Measurements from ENCODE around the gene ANXA6. TPM values are rescaled to one million over a fixed set of nuclear protein-coding genes. Genes with fewer than 3 reads are reported as not detected.

The ANXA6 gene
- total and polyA plus RNA-seq, 2 donors from 2014 or later, result 107 to 183 TPM

DNA sequence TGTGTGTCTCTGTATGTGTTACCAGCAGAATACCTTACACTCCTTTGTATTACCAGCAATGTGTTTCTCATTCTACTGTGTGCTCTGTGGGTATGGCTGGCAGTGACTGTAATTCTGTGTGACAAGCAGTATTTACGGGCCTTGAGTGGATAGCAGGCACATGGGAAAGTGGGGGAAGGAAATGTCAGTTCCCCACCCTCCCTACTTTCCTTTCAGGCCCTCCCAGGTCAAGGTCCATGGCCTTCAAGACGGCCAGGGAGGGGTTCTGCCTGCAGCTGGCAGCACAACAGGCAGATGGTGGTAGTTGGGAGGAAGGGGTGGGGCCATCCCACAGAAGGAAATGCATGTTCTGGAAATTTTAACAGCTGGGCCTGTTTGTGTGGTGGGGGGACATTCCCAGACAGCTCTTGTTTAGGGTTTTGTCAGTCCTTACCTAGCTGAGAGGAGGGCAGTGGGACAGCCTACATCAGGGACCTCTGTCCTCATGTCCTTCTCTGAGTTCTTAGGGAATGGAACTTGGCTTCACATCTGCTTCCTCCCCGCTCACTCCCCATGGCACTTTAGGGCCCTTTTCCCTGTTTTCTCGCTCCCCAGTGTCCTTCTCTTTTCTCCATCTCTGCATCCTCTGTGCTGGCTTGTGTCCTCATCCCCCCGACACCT, 62.1 kb downstream of the ANXA6 start:
- Histone ChIP-seq H3K4me3 (ENCODE audit: low read length in 3 of 3) (no peak overlapping the region), H3K4me1 (ENCODE audit: control insufficient read depth in 2 of 3, insufficient read depth in 2 of 3, low read depth in 1 of 3, low read length in 3 of 3) (peaks cover 8 to 46% (median 34%) of the 10 kb centered on the region in 3 donors), H3K27me3 (ENCODE audit: control insufficient read depth, insufficient read depth, low read length) (no peaks in the 10 kb centered on the region), H3K9me3 (ENCODE audit: control insufficient read depth in 2 of 3, insufficient read depth in 1 of 3, low read length in 3 of 3) (no peaks in the 10 kb centered on the region), H3K36me3 (ENCODE audit: control insufficient read depth in 2 of 3, insufficient read depth in 3 of 3, low read length in 3 of 3) (no peaks in the 10 kb centered on the region), H3K27ac (ENCODE audit: low read depth in 2 of 2, low read length in 2 of 2) (peak overlapping the region; percentile 72 to 86), H3K9ac (ENCODE audit: low read length in 3 of 3) (peak overlapping the region in 1 of 3 donors; percentile 35)
- DNase-seq, result peak; percentile 52 to 86 (median 61)
- intact Hi-C loops (cut with DNase I), result no loop called here
- TF ChIP-seq, protein P1, sequence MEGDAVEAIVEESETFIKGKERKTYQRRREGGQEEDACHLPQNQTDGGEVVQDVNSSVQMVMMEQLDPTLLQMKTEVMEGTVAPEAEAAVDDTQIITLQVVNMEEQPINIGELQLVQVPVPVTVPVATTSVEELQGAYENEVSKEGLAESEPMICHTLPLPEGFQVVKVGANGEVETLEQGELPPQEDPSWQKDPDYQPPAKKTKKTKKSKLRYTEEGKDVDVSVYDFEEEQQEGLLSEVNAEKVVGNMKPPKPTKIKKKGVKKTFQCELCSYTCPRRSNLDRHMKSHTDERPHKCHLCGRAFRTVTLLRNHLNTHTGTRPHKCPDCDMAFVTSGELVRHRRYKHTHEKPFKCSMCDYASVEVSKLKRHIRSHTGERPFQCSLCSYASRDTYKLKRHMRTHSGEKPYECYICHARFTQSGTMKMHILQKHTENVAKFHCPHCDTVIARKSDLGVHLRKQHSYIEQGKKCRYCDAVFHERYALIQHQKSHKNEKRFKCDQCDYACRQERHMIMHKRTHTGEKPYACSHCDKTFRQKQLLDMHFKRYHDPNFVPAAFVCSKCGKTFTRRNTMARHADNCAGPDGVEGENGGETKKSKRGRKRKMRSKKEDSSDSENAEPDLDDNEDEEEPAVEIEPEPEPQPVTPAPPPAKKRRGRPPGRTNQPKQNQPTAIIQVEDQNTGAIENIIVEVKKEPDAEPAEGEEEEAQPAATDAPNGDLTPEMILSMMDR (IDR thresholded peaks at IDR 0.05; ENCODE audit: borderline replicate concordance, extremely low read depth, insufficient read depth), result no peak
- no peak for FAIRE-seq

DNA sequence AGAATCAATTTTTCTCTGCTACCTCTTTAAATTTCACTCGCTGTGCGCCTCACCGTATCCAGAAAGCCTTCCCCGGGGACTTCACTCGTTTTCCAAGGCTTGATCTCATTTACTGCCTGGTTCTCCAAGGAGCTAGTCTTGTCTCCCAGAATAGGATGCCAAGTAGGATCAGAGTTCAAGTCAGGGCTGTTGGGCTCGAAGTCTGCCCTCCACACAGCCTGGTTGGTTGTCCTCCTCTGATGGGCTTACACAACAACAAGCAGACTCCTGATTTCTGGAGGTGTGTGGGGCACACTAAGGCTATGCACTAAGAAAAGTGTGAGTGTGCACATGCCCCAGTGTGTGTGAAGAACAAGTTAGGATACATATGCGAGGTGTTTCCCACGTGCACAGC, 62.7 kb downstream of the ANXA6 start:
- TF ChIP-seq, protein P1 (IDR thresholded peaks at IDR 0.05; ENCODE audit: borderline replicate concordance, extremely low read depth, insufficient read depth), result no peak
- Histone ChIP-seq H3K36me3 (ENCODE audit: control insufficient read depth in 2 of 3, insufficient read depth in 3 of 3, low read length in 3 of 3) (no peaks in the 10 kb centered on the region), H3K27ac (ENCODE audit: low read depth in 2 of 2, low read length in 2 of 2) (peak overlapping the region; percentile 72 to 86), H3K9me3 (ENCODE audit: control insufficient read depth in 2 of 3, insufficient read depth in 1 of 3, low read length in 3 of 3) (no peaks in the 10 kb centered on the region), H3K27me3 (ENCODE audit: control insufficient read depth, insufficient read depth, low read length) (no peaks in the 10 kb centered on the region), H3K4me1 (ENCODE audit: control insufficient read depth in 2 of 3, insufficient read depth in 2 of 3, low read depth in 1 of 3, low read length in 3 of 3) (peaks cover 8 to 42% (median 30%) of the 10 kb centered on the region in 3 donors), H3K9ac (ENCODE audit: low read length in 3 of 3) (peak overlapping the region in 1 of 3 donors; percentile 35), H3K4me3 (ENCODE audit: low read length in 3 of 3) (peak overlapping the region in 1 of 3 donors; percentile 10)
- peak in 1 of 5 donors; percentile 21 for DNase-seq
- intact Hi-C loops (cut with DNase I), result no loop called here
- no peak for FAIRE-seq

DNA sequence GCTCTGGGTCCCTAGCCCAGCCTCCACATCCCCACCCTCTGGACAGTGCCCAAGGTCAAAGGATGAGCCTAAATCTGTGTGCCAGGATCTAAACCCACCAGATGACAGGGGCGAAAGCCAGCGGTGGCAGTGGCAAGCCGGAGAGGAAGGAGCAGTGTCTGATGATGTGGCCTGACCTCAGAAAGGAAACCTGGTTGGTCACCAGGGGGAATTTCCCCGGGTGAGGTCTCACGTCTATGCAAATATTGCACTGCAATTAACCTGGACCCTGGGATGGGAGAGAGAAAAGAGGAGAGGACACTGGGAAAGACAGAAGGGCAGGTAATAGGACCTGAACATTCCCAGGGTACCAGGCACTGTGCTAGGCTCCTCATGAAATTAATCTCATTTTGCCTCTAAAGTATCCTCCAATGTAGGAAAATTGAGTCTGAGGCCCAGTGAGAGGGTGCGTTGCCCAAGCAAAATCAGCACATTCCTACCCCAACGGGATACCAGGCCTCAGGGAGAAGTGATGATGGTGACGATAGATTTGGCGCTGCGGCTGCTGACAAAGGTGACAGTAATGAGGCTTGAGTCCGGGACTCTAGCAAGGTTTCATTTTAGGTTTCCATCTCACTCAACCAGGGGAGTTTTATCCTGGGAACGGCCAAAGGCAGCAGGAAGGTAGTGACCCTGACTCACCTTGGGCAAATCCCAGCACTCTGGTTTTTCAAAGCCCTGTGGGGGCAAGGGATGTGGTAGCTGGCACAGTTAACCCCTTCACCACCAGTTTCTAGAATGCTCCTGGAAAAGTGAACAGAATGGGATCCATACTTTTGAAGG, 63.3 kb downstream of the ANXA6 start:
- Histone ChIP-seq H3K4me1 (ENCODE audit: control insufficient read depth in 2 of 3, insufficient read depth in 2 of 3, low read depth in 1 of 3, low read length in 3 of 3) (peaks cover 8 to 42% (median 28%) of the 10 kb centered on the region in 3 donors), H3K4me3 (ENCODE audit: low read length in 3 of 3) (peak overlapping the region in 1 of 3 donors; percentile 10), H3K27me3 (ENCODE audit: control insufficient read depth, insufficient read depth, low read length) (no peaks in the 10 kb centered on the region), H3K27ac (ENCODE audit: low read depth in 2 of 2, low read length in 2 of 2) (peak overlapping the region; percentile 72 to 74), H3K36me3 (ENCODE audit: control insufficient read depth in 2 of 3, insufficient read depth in 3 of 3, low read length in 3 of 3) (no peaks in the 10 kb centered on the region), H3K9ac (ENCODE audit: low read length in 3 of 3) (peak overlapping the region in 1 of 3 donors; percentile 35), H3K9me3 (ENCODE audit: control insufficient read depth in 2 of 3, insufficient read depth in 1 of 3, low read length in 3 of 3) (no peaks in the 10 kb centered on the region)
- TF ChIP-seq, protein P1 (IDR thresholded peaks at IDR 0.05; ENCODE audit: borderline replicate concordance, extremely low read depth, insufficient read depth), result no peak
- intact Hi-C loops (cut with DNase I), result no loop called here
- FAIRE-seq (no peak), DNase-seq (no peak)

Data from kidney (tissue), 14 donors.